GM21526 (cell line): ENCODE data around the gene SOAT2.
"Not testable (repeated sequence)": the region's sequence is repeated elsewhere in the genome, so short reads cannot be mapped to it uniquely, and the experiment has no call there.

Source experiments
- ATAC-seq: cut with Tn5 transposase; IDR thresholded peaks from one replicate; pipeline ENCODE4 v1.9.1; 2021; ENCODE audit warnings: moderate library complexity; ENCODE audit not compliant: unreplicated experiment, low FRiP score

SOAT2 gene

DNA sequence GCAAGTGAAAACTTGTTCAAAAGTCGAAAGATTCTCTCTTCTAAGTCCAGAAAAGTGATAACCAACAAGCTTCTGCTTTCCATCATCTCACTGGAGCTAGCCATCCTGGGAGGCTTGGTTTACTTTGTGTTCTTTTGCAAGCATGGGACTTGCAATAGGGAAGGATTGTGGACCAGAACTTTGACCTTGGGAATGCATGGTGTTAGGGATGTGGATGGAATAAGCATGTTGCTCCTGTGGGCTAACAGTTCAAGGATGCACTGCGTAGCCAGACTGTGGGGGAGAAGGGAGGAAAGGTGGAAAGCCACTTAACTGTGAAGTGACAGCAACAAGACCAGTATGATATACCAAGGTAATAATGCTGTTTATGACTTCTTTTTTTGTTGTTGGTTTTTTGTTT is 28.6 kb downstream of the SOAT2 start:
- no peak for ATAC-seq

DNA sequence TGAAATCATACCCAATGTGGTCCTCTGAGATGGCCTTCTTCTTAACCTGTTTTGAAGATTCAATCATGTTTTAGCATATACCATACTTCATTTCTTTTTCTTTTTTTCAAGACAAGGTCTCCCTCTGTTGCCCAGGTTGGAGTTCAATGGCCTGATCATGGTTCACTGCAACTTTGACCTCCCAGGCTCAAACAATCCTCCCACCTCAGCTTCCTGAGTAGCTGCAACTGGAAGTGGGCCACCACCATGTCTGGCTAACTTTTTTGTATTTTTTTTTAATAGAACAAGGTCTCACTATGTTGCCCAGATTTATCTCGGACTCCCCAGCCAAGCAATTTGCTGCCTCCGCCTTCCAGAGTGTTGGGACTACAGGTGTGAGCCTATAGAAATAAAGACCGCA is 30.4 kb downstream of the SOAT2 start:
- ATAC-seq, result no peak

DNA sequence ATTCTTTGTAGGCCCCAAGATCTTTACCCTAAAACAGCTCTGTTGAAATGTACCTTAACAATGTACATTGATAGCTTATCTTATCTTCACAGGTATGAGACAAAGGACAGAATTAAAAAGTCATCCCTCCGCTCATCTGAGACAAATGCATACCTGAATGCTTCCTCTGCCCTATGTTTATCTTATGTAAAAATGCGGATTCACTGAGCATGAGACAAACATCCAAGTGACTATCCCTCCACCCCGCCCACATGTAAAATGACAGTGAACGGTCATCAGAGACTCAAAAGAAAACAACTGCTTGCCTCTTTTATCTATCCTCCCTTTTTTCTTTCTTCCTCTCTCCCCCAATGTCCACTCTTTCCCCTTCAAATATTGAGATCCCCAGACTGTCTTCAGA is 40.1 kb downstream of the SOAT2 start:
- no peak for ATAC-seq

GRCh38 chr12:53145383-53146260 is 42.3 kb downstream of the SOAT2 start:
- no peak for ATAC-seq

- no peak for ATAC-seq
These were observed 43.9 kb downstream of the SOAT2 start for GRCh38 chr12:53147181-53147580.

GRCh38 chr12:53147653-53148052 is 44.4 kb downstream of the SOAT2 start:
- ATAC-seq, result no peak

- ATAC-seq, result no peak
These were observed 47.8 kb downstream of the SOAT2 start for GRCh38 chr12:53151039-53151438.

DNA sequence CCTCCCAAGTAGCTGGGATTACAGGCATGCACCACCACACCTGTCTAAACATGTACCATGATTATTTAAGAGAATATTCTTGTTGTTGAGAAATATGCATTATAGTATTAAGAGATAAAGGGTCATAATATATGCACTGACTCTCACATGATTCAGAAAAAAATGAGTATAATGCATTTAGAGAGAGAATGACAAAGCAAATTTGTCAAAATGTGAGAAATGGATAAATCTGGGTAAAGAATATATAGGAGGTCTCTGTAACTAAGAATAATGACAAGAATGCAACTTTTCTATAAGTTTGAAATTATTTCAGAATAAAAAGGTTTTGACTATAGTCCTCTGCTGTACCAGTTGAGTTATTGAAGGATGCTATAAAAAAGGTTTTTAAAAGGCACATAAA is 49.1 kb downstream of the SOAT2 start:
- ATAC-seq, result no peak

- ATAC-seq, result peak; percentile 62
These were observed 56.0 kb downstream of the SOAT2 start for GRCh38 chr12:53159195-53159839.

GRCh38 chr12:53160000-53160399 is 56.7 kb downstream of the SOAT2 start:
- no peak for ATAC-seq

- no peak for ATAC-seq
These were observed 57.4 kb downstream of the SOAT2 start for GRCh38 chr12:53160673-53161072.

- no peak for ATAC-seq
These were observed 58.0 kb downstream of the SOAT2 start for GRCh38 chr12:53161119-53161911.

DNA sequence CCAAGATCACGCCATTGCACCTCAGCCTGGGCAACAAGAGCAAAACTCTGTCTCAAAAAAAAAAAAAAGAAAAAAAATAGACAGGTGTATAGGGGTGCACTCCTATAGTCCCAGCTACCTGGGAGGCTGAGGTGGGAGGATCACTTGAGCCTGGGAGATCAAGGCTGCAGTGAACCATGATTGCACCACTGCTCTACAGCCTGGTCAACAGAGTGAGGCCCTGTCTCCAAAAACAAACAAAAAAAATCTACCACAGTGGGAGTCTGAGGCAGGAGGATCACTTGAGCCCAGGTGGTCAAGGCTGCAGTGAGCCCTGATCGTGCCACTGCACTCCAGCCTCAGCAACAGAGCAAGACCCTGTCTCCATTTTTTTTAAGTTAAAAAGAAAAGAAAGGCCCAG is 59.7 kb downstream of the SOAT2 start:
- ATAC-seq, result not testable (repeated sequence)

DNA sequence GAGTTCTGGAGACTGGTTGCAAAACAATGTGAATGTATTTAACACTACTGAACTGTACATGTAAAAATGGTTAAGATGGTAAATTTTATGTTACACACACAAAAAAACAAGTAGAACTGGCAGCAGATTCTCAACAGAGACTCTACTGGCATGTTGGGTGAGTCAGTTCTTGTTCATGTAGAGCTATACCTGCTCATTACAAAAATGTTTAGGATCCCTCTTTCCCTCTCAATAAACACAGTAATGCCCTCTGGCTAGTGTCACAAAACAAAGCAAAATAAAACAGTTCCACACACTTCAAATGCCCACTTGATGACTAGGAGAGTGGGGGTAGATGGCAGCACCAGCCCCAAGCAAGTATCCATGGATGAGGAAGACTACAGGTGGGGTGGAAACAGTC is 63.6 kb downstream of the SOAT2 start:
- no peak for ATAC-seq

DNA sequence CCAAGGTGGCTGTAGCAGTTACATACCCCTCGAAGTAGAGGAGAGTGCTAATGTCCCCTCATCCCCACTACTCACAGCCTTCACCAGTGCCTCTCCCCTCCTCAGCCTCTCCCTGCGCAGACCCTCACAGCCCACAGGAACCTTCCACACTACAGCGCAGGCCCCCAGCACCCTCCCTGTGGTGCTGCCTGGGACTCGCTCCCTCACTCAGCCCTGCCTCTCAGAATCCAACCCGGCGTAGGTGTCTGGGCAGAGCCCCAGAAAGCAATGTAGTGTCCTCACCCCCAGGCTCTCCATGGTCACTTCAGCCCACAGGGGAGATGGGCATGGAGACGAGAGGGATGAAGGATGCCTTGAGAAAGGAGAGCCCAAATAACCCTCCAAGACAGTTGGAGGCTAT is 66.4 kb downstream of the SOAT2 start:
- no peak for ATAC-seq

- ATAC-seq, result no peak
These were observed 66.9 kb downstream of the SOAT2 start for GRCh38 chr12:53170215-53170614.

- no peak for ATAC-seq
These were observed 67.8 kb downstream of the SOAT2 start for GRCh38 chr12:53170876-53171724.

DNA sequence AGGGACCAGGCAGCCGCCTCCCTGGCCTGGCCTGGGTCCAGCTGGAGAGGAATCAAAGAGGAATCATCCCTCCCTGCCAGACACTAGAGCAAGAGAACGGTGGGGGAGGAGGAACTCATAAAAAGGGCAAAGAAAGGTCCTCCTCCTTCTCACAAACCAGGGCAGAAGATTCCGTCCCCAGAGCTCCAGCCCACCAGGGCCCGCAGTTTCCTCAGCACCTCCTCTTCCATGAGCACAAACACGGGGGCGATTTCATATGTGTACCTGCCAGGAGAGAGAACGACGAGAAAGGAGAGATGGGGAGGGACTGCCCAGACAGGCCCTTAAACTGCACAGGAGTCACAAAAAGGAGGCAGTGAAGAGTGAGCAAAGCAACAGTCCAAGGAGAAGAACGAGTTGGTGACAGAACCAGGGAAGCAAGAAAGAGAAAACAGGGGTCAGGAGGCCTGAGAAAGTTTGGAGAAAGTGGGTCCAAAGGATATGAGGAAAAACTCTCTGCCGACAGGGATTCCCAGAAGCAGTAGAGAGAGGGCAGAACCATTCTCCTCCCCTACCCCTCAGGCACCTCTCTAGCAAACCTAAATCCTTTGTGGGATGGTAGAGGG is 68.5 kb downstream of the SOAT2 start:
- no peak for ATAC-seq

DNA sequence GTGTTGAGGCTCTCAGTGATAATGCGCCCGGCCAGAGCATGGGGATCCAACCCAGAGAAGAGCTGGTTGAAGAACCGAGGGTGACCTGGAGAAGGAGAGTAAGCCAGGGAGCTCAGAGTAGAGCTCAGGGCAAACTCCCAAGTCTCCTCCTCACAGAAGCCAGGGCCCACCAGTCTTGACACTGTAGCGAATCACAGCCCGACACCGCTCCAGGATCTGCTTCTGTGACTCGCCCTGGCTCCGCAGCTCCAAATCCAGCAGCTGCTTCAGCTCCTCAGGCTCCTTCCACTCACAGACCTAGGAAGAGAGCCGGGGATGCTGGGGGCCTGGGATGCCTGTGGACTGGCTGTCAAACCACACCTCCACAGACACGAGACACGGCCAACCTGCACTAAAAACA is 69.1 kb downstream of the SOAT2 start:
- ATAC-seq, result no peak
